Activated naive CD8-positive, alpha-beta T cell treated with anti-CD3 and anti-CD28 coated beads, Interleukin-2, amount 50 U/mL, for 16 hours (primary cell): ENCODE data around the gene TRIM17.

Source experiments
- DNase-seq: peaks from one replicate; pipeline ENCODE4 v3.0.0-alpha.2; 2020; ENCODE audit warnings: low read depth, low spot score

The TRIM17 gene

GRCh38 chr1:228416217-228416933 is at the start of gene TRIM17:
Gene TRIM17 (minus strand): TSS chr1:228416861. CDS start chr1:228415072, 1,789 bp downstream.
- no peak for DNase-seq

DNA sequence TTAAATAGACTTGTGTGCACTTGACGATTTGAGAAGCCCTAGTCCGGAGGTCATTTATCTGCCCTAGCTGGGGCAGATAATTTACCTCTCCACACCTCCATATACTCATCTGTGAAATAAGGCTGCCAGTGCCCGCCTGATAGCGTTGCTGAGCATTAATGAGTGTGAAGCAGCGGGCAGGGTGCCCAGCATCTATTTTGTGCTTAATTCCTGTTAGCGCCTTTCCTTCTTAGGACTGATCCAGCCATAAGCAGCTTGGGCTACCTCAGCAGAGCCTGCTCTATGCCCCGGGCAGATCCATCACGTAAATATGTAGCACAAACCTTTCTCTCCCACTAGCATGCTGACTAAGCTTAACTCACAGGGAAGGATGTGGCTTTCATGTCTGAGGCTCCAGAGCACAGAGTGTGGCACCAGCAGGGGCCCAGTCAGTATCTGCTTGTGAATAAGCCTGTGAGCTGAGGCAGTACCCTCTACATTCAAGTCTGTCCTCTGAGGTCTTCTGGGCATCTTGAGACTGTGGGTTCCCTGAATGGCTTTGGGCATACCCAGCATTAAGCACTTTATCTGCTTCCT is 49.0 kb upstream of the TRIM17 start:
- no peak for DNase-seq

DNA sequence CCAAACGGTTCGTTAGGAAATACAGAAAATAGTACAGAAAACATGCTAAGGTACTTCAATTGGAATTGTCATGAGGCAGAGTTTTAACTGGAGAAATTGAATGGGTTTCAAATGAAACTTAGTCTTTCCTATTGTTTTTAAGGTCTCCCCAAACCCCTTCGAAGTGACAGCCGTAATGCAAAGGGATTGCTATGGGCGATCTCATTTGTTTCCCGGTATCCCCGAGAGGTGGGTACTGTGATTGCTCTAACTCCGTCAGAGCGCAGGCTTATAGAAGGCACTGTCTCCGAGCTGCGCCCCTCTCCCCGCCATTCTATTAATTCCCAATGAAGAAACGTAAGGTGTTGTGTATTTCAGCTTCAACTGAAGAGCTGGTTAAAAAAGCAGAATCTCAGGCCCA is 48.5 kb upstream of the TRIM17 start:
- no peak for DNase-seq

GRCh38 chr1:228464487-228464983 is 47.9 kb upstream of the TRIM17 start:
- DNase-seq = peak; percentile 70

GRCh38 chr1:228463559-228464455 is 47.1 kb upstream of the TRIM17 start:
- no peak for DNase-seq

GRCh38 chr1:228463009-228463558 is 46.4 kb upstream of the TRIM17 start:
- no peak for DNase-seq

GRCh38 chr1:228462560-228462959 is 45.9 kb upstream of the TRIM17 start:
- DNase-seq = no peak

- DNase-seq = no peak
Observed at GRCh38 chr1:228460821-228461220, 44.2 kb upstream of the TRIM17 start.

GRCh38 chr1:228459091-228459993 is 42.7 kb upstream of the TRIM17 start:
- DNase-seq = no peak

DNA sequence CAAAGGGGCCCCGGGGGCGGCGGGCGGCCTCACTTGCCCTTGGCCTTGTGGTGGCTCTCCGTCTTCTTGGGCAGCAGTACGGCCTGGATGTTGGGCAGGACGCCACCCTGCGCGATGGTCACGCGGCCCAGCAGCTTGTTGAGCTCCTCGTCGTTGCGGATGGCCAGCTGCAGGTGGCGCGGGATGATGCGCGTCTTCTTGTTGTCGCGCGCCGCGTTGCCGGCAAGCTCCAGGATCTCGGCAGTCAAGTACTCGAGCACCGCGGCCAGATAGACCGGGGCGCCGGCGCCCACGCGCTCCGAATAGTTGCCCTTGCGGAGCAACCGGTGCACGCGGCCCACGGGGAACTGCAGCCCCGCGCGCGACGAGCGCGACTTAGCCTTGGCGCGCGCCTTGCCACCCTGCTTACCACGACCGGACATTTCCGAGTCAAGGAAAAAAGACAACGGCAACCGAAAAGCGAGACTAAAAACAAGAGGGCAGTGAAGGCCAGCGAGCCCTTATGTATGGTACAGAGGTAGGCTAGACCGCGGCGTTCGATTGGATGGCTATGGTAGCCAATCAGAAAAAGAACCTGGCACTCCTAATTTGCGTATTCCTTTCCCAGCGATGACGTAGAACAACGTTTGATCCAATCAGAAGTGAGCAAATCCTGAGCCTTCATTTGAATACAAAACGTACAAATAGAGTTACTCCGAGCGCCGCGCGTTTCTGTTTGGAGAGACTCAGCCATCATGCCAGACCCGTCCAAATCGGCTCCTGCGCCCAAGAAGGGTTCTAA is 40.9 kb upstream of the TRIM17 start:
- DNase-seq = peak; percentile 43

DNA sequence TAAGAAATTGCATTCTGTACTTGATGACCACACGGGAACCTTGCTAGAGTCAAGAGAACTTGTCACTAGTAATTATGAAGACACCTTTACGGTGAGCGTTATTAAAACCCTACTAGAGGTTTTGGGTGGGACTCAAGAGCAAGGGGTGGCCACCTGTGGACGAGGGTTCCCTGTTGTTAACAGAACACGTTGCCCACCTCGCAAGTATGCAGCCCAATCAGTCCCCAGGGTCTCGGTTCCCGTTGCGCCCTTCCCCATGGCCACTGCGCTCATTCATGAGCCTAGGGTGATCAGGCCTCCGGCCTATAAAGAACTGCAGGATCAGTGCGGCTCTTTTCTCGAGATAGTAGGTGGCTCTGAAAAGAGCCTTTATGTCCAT is 40.3 kb upstream of the TRIM17 start:
- no peak for DNase-seq

DNA sequence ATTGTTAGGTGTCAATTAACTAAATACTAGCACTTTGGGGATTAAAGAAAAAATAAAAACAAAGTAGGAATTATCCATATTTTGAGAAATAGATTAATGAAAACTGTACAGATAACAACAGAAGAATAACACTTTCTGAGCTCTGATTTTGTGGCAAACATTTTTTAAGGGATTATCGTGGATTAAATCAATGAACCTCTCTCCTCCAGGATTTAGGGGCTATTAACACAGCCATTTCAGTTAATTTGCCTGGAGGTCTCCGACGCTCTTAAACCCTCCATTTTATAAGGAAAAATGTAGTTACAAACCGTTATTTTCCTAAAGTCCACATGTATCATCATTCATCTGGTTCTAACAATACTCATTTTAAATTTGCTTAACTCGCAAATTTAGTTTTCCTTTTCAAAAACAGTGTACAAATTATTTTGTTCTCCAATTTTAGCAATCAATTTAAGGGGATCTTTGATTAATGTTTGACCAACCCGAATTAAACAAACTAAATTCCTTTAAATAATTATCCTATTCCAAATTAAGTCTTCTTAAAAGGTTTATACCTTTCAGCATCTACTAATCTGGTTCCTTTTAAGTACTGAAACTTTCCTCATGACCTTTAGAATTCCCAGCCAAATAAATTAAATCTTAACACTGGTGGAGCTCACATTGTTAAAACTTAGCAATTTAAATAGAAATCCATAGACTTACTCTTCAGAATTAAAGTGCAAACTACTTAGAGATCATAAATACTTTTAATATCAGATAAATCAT is 39.8 kb upstream of the TRIM17 start:
- no peak for DNase-seq

DNA sequence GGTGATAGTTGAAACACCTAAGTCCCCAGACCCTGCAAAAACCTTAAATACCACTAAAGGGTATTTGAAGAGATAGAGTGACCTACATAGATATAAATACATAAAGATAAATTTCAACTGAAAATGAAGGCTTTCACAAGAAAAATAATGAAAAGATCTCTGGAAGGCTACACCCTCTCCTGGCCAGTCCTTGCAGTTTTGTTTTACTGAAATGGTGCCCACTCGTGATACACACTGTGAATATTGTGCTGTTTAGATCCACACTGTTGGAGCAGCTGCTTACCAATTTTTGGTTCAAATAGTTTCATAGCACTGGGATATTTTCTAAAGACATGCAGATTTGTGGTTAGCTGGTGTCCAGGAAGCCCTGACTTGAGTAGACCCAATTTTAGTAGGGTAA is 39.1 kb upstream of the TRIM17 start:
- DNase-seq = no peak

DNA sequence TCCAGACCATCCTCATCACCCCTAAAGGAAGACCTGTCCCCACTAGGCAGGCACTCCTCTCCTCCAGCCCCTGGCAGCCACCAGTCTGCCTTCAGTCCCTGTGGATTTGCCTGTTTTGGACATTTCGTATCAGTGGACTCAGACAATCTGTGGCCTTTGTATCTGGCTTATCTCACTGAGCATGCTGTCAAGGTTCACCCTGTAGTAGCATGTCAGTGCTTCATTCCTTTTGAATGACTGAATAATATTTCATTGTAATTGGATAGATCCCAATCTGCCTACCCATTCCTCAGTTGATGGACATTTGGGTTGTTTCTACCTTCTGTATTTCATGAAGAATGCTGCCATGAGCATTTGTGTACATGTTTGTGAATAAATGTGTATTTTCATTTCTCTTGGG is 37.6 kb upstream of the TRIM17 start:
- no peak for DNase-seq

GRCh38 chr1:228453614-228454013 is 37.0 kb upstream of the TRIM17 start:
- no peak for DNase-seq

DNA sequence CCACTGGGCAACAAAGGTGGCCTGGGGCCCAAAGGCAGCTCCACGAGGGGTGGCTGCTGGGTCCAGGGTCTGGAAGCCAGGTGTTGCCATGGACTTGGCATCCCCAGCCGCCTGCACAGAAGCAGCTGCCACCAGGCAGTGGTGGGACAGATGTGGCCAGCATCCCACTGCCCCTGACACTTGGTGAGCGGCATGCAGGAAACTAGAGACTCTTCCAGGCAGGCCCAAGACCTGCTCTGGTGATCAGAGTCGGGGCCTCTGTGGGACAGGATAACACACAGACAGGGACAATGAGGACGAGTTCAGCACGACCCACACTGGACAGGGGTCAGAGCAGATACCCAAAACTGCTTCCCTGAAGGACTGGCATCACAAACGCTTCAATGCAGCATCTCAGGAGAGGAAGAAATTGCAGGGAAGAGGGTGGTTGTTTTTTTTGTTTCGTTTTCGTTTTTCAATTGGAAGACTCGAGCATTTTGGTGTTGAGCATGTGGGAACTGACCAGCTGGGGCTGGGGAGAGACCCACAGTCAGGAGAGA is 36.4 kb upstream of the TRIM17 start:
- DNase-seq = no peak

DNA sequence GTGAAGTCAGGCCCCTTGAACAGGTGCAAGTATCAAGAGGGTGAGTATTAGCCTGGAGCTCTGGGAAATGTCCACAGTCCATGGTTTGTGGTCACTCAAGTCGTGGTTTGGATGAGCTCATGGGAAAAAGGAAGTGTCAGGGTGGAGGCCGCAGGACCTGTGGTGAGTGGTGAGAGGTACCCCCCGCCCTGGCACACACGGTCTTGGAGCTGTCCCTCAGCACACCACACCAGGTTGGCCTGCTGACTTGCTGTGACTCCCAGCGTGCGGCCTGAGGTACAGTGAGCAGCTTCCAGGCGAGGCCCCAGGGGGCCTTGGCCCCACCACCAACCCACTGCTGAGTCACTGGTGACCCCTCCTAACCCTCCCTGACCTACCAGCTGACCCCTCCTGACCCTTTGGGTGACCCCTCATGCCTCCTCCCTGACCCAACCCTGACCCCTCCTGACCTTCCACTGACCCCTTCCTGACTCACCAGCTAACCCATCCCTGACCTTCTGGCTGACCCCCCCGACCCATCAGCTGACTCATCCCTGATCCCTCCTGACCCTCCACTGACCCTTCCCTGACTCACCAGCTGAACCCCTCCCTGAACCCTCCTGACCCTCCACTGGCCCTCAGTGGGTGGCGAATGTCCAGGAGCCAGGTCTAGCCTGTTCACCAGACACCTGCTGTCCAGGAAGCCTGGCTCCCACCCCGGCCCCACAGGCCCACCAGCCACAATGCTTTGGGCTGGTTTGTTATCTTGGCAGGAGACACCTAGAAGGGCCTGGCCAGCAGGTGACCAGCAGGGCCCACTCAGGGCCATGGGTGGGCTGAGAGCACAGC is 35.7 kb upstream of the TRIM17 start:
- DNase-seq = no peak

DNA sequence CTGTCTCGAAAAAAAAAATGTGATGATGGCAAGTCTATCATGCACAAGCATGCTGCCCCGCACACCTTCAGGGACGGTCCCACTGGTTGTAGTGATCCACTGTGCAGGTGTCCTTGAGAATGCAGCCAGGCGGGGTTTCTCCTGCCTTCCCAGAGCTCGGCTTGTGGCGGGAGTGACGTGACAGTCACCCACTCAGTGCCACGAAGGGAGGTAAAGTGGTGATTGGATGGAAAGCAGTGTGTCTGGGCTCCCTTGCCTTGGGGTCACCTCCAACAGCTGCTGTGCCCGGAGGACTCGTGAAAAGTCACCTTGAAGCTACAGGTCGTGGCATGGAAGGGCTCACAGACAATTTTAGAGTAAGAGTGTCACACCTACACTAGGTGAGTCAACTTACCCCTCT is 33.5 kb upstream of the TRIM17 start:
- no peak for DNase-seq
